H1 (cell line): ENCODE data around the gene CXCL6. TPM values are rescaled to one million over a fixed set of nuclear protein-coding genes. Genes with fewer than 3 reads are reported as not detected.

Experiments
- CTCF ChIA-PET: fragments of 300-600 bp; sonication (Branson Sonifier 250); formaldehyde crosslinking; loops from one replicate; lab custom pipeline; 2021; ENCODE audit not compliant: partially characterized antibody; lab: Charles Lee
- POLR2A ChIA-PET: fragments of 300-600 bp; sonication (Branson Sonifier 250); formaldehyde crosslinking; loops from one replicate; lab custom pipeline; 2021; ENCODE audit warnings: inconsistent platforms; ENCODE audit not compliant: partially characterized antibody; lab: Charles Lee
- DNase-seq, 2 experiments: peaks; one replicate each; pipeline versions ENCODE4 v3.0.0 to v3.0.0-alpha.2; 2010 to 2022; ENCODE audit warnings: low spot score in 2 of 2, low read depth in 1 of 2, mixed read lengths in 1 of 2
- FAIRE-seq: peaks from 2 replicates; lab custom pipeline; 2011; peaks lifted over from hg19 to GRCh38; lab: Jason Lieb, UNC
- H2AFZ ChIP-seq: 2 replicates; pipeline ENCODE4 v1.8.1; 2012; ENCODE audit warnings: low read length, inconsistent platforms
- H2AK5ac ChIP-seq: 2 replicates; pipeline ENCODE4 v1.6.1; 2013; ENCODE audit warnings: low read depth, low read length
- H2BK120ac ChIP-seq: replicated peaks from 2 replicates; pipeline ENCODE3; 2013; ENCODE audit warnings: low read depth, low read length, inconsistent platforms
- H2BK12ac ChIP-seq: 2 replicates; pipeline ENCODE4 v1.6.1; 2013; ENCODE audit warnings: low read depth, low read length
- H2BK15ac ChIP-seq: 2 replicates; pipeline ENCODE4 v1.6.1; 2013; ENCODE audit warnings: low read length
- H2BK20ac ChIP-seq: 2 replicates; pipeline ENCODE4 v1.6.1; 2013; ENCODE audit warnings: low read length
- H2BK5ac ChIP-seq: 2 replicates; pipeline ENCODE4 v1.6.1; 2013; ENCODE audit warnings: low read depth, low read length
- H3K14ac ChIP-seq: 2 replicates; pipeline ENCODE4 v1.6.1; 2013; ENCODE audit warnings: inconsistent platforms; ENCODE audit not compliant: insufficient read length
- H3K18ac ChIP-seq: 2 replicates; pipeline ENCODE4 v1.6.1; 2013; ENCODE audit warnings: low read length; ENCODE audit errors: extremely low read depth
- H3K23ac ChIP-seq: 2 replicates; pipeline ENCODE4 v1.6.1; 2013; ENCODE audit warnings: inconsistent platforms; ENCODE audit not compliant: insufficient read length
- H3K23me2 ChIP-seq: 2 replicates; pipeline ENCODE4 v1.6.1; 2013; ENCODE audit warnings: low read depth, low read length
- H3K27ac ChIP-seq: 2 replicates; pipeline ENCODE4 v1.6.1; 2011; ENCODE audit warnings: low read depth, low read length, inconsistent platforms
- H3K27me3 ChIP-seq, 4 experiments: replicated peaks in 1 of 4; 1 replicate in 1 of 4; 2 replicates in 3 of 4; pipeline versions ENCODE4 v1.6.1 to v1.8.1; 2011 to 2013; ENCODE audit warnings: low read length in 3 of 4, mild to moderate bottlenecking in 3 of 4, inconsistent platforms in 2 of 4, mixed read lengths in 2 of 4, moderate library complexity in 1 of 4; ENCODE audit not compliant: control insufficient read depth in 3 of 4, insufficient read depth in 3 of 4; ENCODE audit errors: extremely low read depth in 1 of 4
- H3K36me3 ChIP-seq, 4 experiments: 2 replicates each; pipeline versions ENCODE4 v1.6.1 to v1.8.1; 2011 to 2013; ENCODE audit warnings: mild to moderate bottlenecking in 4 of 4, low read length in 3 of 4, moderate library complexity in 2 of 4, control low read depth in 1 of 4, inconsistent platforms in 1 of 4; ENCODE audit not compliant: insufficient read depth in 4 of 4, control insufficient read depth in 2 of 4
- H3K4ac ChIP-seq: replicated peaks from 2 replicates; pipeline ENCODE3; 2013; ENCODE audit warnings: low read length, low read depth, mixed read lengths, inconsistent platforms; ENCODE audit not compliant: insufficient read length
- H3K4me1 ChIP-seq, 4 experiments: replicated peaks in 1 of 4; 1 replicate in 1 of 4; 2 replicates in 3 of 4; pipeline versions ENCODE4 v1.6.1 to v1.8.1; 2011 to 2013; ENCODE audit warnings: low read length in 3 of 4, inconsistent platforms in 2 of 4, mixed read lengths in 1 of 4; ENCODE audit not compliant: insufficient read depth in 4 of 4, control insufficient read depth in 3 of 4
- H3K4me2 ChIP-seq, 2 experiments: 2 replicates each; pipeline versions ENCODE4 v1.6.1 to v1.8.1; 2011 to 2013; ENCODE audit warnings: low read depth in 2 of 2, low read length in 2 of 2, control low read depth in 1 of 2, inconsistent platforms in 1 of 2, mild to moderate bottlenecking in 1 of 2; ENCODE audit not compliant: insufficient read depth in 1 of 2
- H3K4me3 ChIP-seq, 4 experiments: fragments of 200-600, 300-600 bp in 1 of 4; sonication (generic), shearing (Covaris generic), sonication (Bioruptor Twin) in 1 of 4; 2 replicates each; pipeline versions ENCODE4 v1.5.1 to v1.8.1; 2011 to 2016; ENCODE audit warnings: low read length in 4 of 4, low read depth in 3 of 4, control low read depth in 2 of 4, inconsistent platforms in 2 of 4, mild to moderate bottlenecking in 2 of 4, mixed read lengths in 1 of 4, moderate library complexity in 1 of 4; ENCODE audit not compliant: insufficient read depth in 2 of 4; ENCODE audit errors: extremely low read depth in 1 of 4
- H3K56ac ChIP-seq: replicated peaks from 2 replicates; pipeline ENCODE3; 2013; ENCODE audit warnings: low read depth, mild to moderate bottlenecking, mixed read lengths, low read length, inconsistent platforms; ENCODE audit not compliant: insufficient read length
- H3K79me1 ChIP-seq: 2 replicates; pipeline ENCODE4 v1.6.1; 2013; ENCODE audit warnings: low read depth, low read length, control low read depth
- H3K79me2 ChIP-seq, 2 experiments: 2 replicates each; pipeline versions ENCODE4 v1.6.1 to v1.8.1; 2012 to 2013; ENCODE audit warnings: low read length in 2 of 2, mild to moderate bottlenecking in 2 of 2, inconsistent platforms in 1 of 2; ENCODE audit not compliant: insufficient read depth in 2 of 2, control insufficient read depth in 1 of 2
- H3K9ac ChIP-seq, 4 experiments: replicated peaks in 1 of 4; 1 replicate in 1 of 4; 2 replicates in 3 of 4; pipeline versions ENCODE4 v1.6.1 to v1.8.1; 2011 to 2013; ENCODE audit warnings: low read depth in 3 of 4, low read length in 3 of 4, control low read depth in 2 of 4, mild to moderate bottlenecking in 2 of 4, moderate library complexity in 2 of 4, inconsistent platforms in 1 of 4; ENCODE audit errors: extremely low read depth in 1 of 4
- H3K9me3 ChIP-seq, 2 experiments: 2 replicates each; pipeline versions ENCODE4 v1.6.1 to v1.8.1; 2012 to 2013; ENCODE audit warnings: mild to moderate bottlenecking in 2 of 2, moderate library complexity in 2 of 2, control low read depth in 1 of 2, inconsistent platforms in 1 of 2, low read depth in 1 of 2, low read length in 1 of 2, mixed read lengths in 1 of 2; ENCODE audit not compliant: insufficient read depth in 2 of 2
- H4K20me1 ChIP-seq, 2 experiments: replicated peaks in 1 of 2; 2 replicates each; pipeline versions ENCODE3 to v1.8.1; 2011 to 2013; ENCODE audit warnings: inconsistent platforms in 2 of 2, low read length in 2 of 2, mild to moderate bottlenecking in 1 of 2; ENCODE audit not compliant: insufficient read depth in 2 of 2, control insufficient read depth in 1 of 2
- H4K5ac ChIP-seq: 2 replicates; pipeline ENCODE4 v1.6.1; 2013; ENCODE audit warnings: low read length, low read depth, mixed read lengths, inconsistent platforms; ENCODE audit not compliant: insufficient read length
- H4K8ac ChIP-seq: 2 replicates; pipeline ENCODE4 v1.8.0; 2013; ENCODE audit warnings: mild to moderate bottlenecking, moderate library complexity, low read length, inconsistent platforms; ENCODE audit not compliant: insufficient read depth; ENCODE audit errors: extremely low read depth
- H4K91ac ChIP-seq: replicated peaks from 2 replicates; pipeline ENCODE3; 2013; ENCODE audit warnings: low read length, mixed read lengths, inconsistent platforms; ENCODE audit not compliant: insufficient read length
- JUN ChIP-seq: IDR thresholded peaks from 2 replicates; pipeline ENCODE4 v1.6.1; 2011; ENCODE audit warnings: low read depth, mild to moderate bottlenecking, improper control_type of control experiment, low read length
- WGBS, 2 experiments: shearing (Covaris generic) in 1 of 2; methylation state at CpG; one replicate each; pipeline versions ENCODE4 v1.1.6 to v1.1.7; 2013 to 2015; ENCODE audit warnings: low lambda C conversion rate in 2 of 2, mixed read lengths in 2 of 2, inconsistent platforms in 1 of 2, low coverage in 1 of 2, missing lambda C conversion rate in 1 of 2; ENCODE audit not compliant: insufficient replicate concordance in 2 of 2, insufficient coverage in 1 of 2, insufficient read length in 1 of 2; ENCODE audit errors: extremely low coverage in 1 of 2, missing lambda C conversion rate in 1 of 2; 5-methylcytosine and 5-hydroxymethylcytosine counted together
- polyA plus RNA-seq, 7 experiments: library from polyadenylated mRNA; depleted of rRNA in 3 of 7; stranded (reverse) in 5 of 7; unstranded in 2 of 7; fragments of >200 nt in 5 of 7; fragments of 200-250 nt in 2 of 7; gene quantifications; 1 replicate in 5 of 7; 2 replicates in 1 of 7; 4 replicates in 1 of 7; pipeline versions ENCODE4 v1.2.1 to v1.2.3, GENCODE V29; 2011 to 2013; ENCODE audit warnings: missing spikeins in 2 of 7, mixed read lengths in 2 of 7
- total RNA-seq: library from RNA; stranded (reverse); fragmentation: NEBNext Ultra II Directional; extraction: Animal tissue kit (Norgen Biotek cat#: 25700); gene quantifications from 2 replicates; pipeline ENCODE4 v1.2.1, GENCODE V29; 2021

Gene CXCL6
- total and polyA plus RNA-seq, 2 of the 8 experiments (the other 6 are each of a cell fraction or from before 2014, with no cell fraction given), result 6.3 to 8.0 TPM

- no peaks in the 10 kb centered on the region for H3K9me3 ChIP-seq
- no peak for DNase-seq
- no peak overlapping the region for H2BK5ac ChIP-seq
- H2BK15ac ChIP-seq, result no peak overlapping the region
- no peak overlapping the region; the same call in 1 of the 2 replicates for H3K18ac ChIP-seq
- 89% methylated on average over 3 of the region's 3 CpGs; no CpG with 5 or more reads in 1 of the 2 experiments for WGBS, 2 experiments
- no peak overlapping the region for H2AFZ ChIP-seq
- POLR2A ChIA-PET, result no interaction called here
- no peak overlapping the region for H3K27ac ChIP-seq
- H3K4me1 ChIP-seq, result 0 out of 7 replicates have a peak, but pooled peaks cover 0 to 3% (median 0%) of the 10 kb centered on the region in 4 experiments
- no peak overlapping the region for H3K56ac ChIP-seq
- H3K4me3 ChIP-seq, result no peak overlapping the region
- no peak overlapping the region for H3K4ac ChIP-seq
- no peaks in the 10 kb centered on the region for H4K20me1 ChIP-seq
- H3K14ac ChIP-seq, result no peak overlapping the region
- no peaks in the 10 kb centered on the region for H3K27me3 ChIP-seq
- no peak overlapping the region for H2BK12ac ChIP-seq
- no peak overlapping the region for H4K91ac ChIP-seq
- CTCF ChIA-PET, result interaction anchor here (1.2 to 2.0 kb wide), 3 partner anchors 12 to 506 kb away, joined by 3 to 13 read pairs (median 5); partner anchors contain the start of gene CXCL6
- H3K4me2 ChIP-seq, result no peak overlapping the region
- no peaks in the 10 kb centered on the region for H3K23me2 ChIP-seq
- no peaks in the 10 kb centered on the region for H3K79me2 ChIP-seq
- H3K9ac ChIP-seq, result no peak overlapping the region
- H3K79me1 ChIP-seq, result no peaks in the 10 kb centered on the region
- no peak for FAIRE-seq
- H2BK20ac ChIP-seq, result no peak overlapping the region
- no peak overlapping the region for H3K23ac ChIP-seq
- no peaks in the 10 kb centered on the region for H3K36me3 ChIP-seq
- no peak overlapping the region for H2AK5ac ChIP-seq
- no peak overlapping the region for H2BK120ac ChIP-seq
- H4K8ac ChIP-seq, result no peak overlapping the region
- H4K5ac ChIP-seq, result no peak overlapping the region
- no peak for TF ChIP-seq JUN
Observed at GRCh38 chr4:73847526-73848182, 11.2 kb downstream of the CXCL6 start.
